K562 (cell line): Measurements from ENCODE around the gene RTP3. TPM values are rescaled to one million over a fixed set of nuclear protein-coding genes. Genes with fewer than 3 reads are reported as not detected.

Source experiments
- EP400 ChIP-seq: fragments of 450-650 bp; IDR thresholded peaks from 2 replicates; pipeline ENCODE4 v1.6.1; 2017; ENCODE audit warnings: antibody characterized with exemption, mild to moderate bottlenecking, moderate library complexity
- KLF1 ChIP-seq: fragments of 450-650 bp; IDR thresholded peaks from 2 replicates; pipeline ENCODE4 v1.6.1; 2016; ENCODE audit warnings: missing genetic modification characterization, missing compliant biosample characterization
- NELFE ChIP-seq: IDR thresholded peaks from 2 replicates; pipeline ENCODE4 v1.6.1; 2011; ENCODE audit warnings: mild to moderate bottlenecking; ENCODE audit not compliant: insufficient read depth, insufficient read length
- POLR2AphosphoS5 ChIP-seq: IDR thresholded peaks from 2 replicates; pipeline ENCODE4 v1.6.1; 2011; ENCODE audit warnings: mild to moderate bottlenecking, low read depth, low read length, moderate library complexity; ENCODE audit not compliant: control insufficient read depth, insufficient read depth
- SREBF1 ChIP-seq: fragments of 150-350 bp; IDR thresholded peaks from 2 replicates; pipeline ENCODE4 v1.6.1; 2014; ENCODE audit warnings: antibody characterized with exemption, low read depth, low read length, borderline replicate concordance
- TAF1 ChIP-seq: IDR thresholded peaks from 2 replicates; pipeline ENCODE4 v1.6.1; 2011; ENCODE audit warnings: mild to moderate bottlenecking, low read length, moderate library complexity; ENCODE audit not compliant: insufficient read depth, control insufficient read depth, severe bottlenecking; ENCODE audit errors: extremely low read depth
- TSHZ1 ChIP-seq: fragments of 250-450 bp; sonication (Bioruptor Pico); IDR thresholded peaks from 2 replicates; pipeline ENCODE4 v1.4.0; 2020; ENCODE audit warnings: mild to moderate bottlenecking, moderate library complexity
- ZNF431 ChIP-seq: sonication (generic); formaldehyde crosslinking; IDR thresholded peaks from 2 replicates; pipeline ENCODE4 v1.8.0; 2022; ENCODE audit warnings: mild to moderate bottlenecking, missing genetic modification reagents
- ZNF444 ChIP-seq: fragments of 250-450 bp; sonication (Bioruptor Pico); IDR thresholded peaks from 2 replicates; pipeline ENCODE4 v1.4.0; 2020; ENCODE audit warnings: mild to moderate bottlenecking, moderate library complexity
- ZNF445 ChIP-seq: fragments of 250-450 bp; sonication (Bioruptor Pico); IDR thresholded peaks from 2 replicates; pipeline ENCODE4 v1.4.0; 2020; ENCODE audit warnings: low read depth, mild to moderate bottlenecking, moderate library complexity
- ZNF785 ChIP-seq: fragments of 250-450 bp; sonication (Bioruptor Pico); IDR thresholded peaks from 2 replicates; pipeline ENCODE4 v1.4.0; 2020; ENCODE audit warnings: mild to moderate bottlenecking
- polyA plus RNA-seq, 8 experiments: library from polyadenylated mRNA; depleted of rRNA in 4 of 8; stranded (reverse) in 5 of 8; unstranded in 3 of 8; fragments of >200 nt; fragmentation: Nextera tagmentation in 2 of 8; fragmentation: Illumina TruSeq in 1 of 8; extraction: Ambion mirVana in 2 of 8; extraction: Trizol in 1 of 8; gene quantifications; 2 replicates each; pipeline versions ENCODE4 v1.2.1 to v1.2.3, GENCODE V29; 2011 to 2014; ENCODE audit warnings: inconsistent platforms in 1 of 8, missing spikeins in 1 of 8
- total RNA-seq, 7 experiments: library from RNA; depleted of rRNA in 6 of 7; stranded (reverse); fragments of >200 nt in 6 of 7; fragmentation: Illumina TruSeq in 2 of 7; extraction: Trizol in 2 of 7; gene quantifications; 2 replicates each; pipeline versions ENCODE4 v1.2.1 to v1.2.3, GENCODE V29; 2011 to 2021; ENCODE audit warnings: low replicate concordance in 1 of 7
- TF ChIP-seq, protein P1 (sequence below): fragments of 450-650 bp; IDR thresholded peaks from 2 replicates; pipeline ENCODE4 v1.6.1; 2016; ENCODE audit warnings: missing biosample characterization, missing genetic modification characterization

The RTP3 gene
- total and polyA plus RNA-seq, 9 of the 15 experiments (the other 6 are each of a cell fraction or from before 2014, with no cell fraction given): not detected

- TF ChIP-seq EP400 (peak; percentile 90), NELFE (no peak), ZNF431 (peak; percentile 36; the same call in 1 of the 2 replicates), ZNF445 (no peak), TAF1 (no peak), TSHZ1 (CRISPR knock-in tag) (no peak), KLF1 (tag) (peak; percentile 63), SREBF1 (no peak), ZNF444 (CRISPR knock-in tag) (no peak), POLR2AphosphoS5 (peak; percentile 90), ZNF785 (no peak)
- TF ChIP-seq, protein P1, sequence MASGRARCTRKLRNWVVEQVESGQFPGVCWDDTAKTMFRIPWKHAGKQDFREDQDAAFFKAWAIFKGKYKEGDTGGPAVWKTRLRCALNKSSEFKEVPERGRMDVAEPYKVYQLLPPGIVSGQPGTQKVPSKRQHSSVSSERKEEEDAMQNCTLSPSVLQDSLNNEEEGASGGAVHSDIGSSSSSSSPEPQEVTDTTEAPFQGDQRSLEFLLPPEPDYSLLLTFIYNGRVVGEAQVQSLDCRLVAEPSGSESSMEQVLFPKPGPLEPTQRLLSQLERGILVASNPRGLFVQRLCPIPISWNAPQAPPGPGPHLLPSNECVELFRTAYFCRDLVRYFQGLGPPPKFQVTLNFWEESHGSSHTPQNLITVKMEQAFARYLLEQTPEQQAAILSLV (tag): peak; percentile 65
Measured at GRCh38 chr3:46549408-46549904, 51.7 kb downstream of the RTP3 start (continued).
